Progenitor cell of endocrine pancreas (in vitro differentiated cells): ENCODE data around the gene TRAPPC2L. TPM values are rescaled to one million over a fixed set of nuclear protein-coding genes. Genes with fewer than 3 reads are reported as not detected.

ENCODE experiments used
- DNase-seq: peaks from one replicate; pipeline ENCODE4 v3.0.0; 2021; ENCODE audit warnings: low spot score; ENCODE audit not compliant: unreplicated experiment
- H3K27ac Mint-ChIP-seq: 2 replicates; pipeline ENCODE4 v1.8.0; 2021; ENCODE audit warnings: mild to moderate bottlenecking, moderate library complexity, mixed read lengths
- H3K27me3 Mint-ChIP-seq: 2 replicates; pipeline ENCODE4 v1.8.0; 2021; ENCODE audit warnings: mixed read lengths
- H3K36me3 Mint-ChIP-seq: 2 replicates; pipeline ENCODE4 v1.8.0; 2022; ENCODE audit warnings: mixed read lengths; ENCODE audit not compliant: insufficient read depth
- H3K4me1 Mint-ChIP-seq: 2 replicates; pipeline ENCODE4 v1.8.0; 2021; ENCODE audit warnings: low read depth, mixed read lengths
- H3K4me3 Mint-ChIP-seq: 2 replicates; pipeline ENCODE4 v1.8.0; 2021; ENCODE audit warnings: low read depth, mild to moderate bottlenecking, moderate library complexity, mixed read lengths
- H3K9me3 Mint-ChIP-seq: 2 replicates; pipeline ENCODE4 v1.8.0; 2021; ENCODE audit warnings: low read depth, mixed read lengths
- total RNA-seq: library from RNA; stranded (reverse); gene quantifications from 2 replicates; pipeline ENCODE4 v1.2.1, GENCODE V29; 2021
- TF ChIP-seq, protein P1 (sequence below): fragments of 200-600 bp; sonication (generic); IDR thresholded peaks from one replicate; pipeline ENCODE4 v1.5.0; 2021; ENCODE audit warnings: antibody characterized with exemption, mild to moderate bottlenecking; ENCODE audit not compliant: unreplicated experiment

Gene TRAPPC2L
- total RNA-seq, 1 donor from 2014 or later = 74.9 TPM

- no peaks in the 10 kb centered on the region for H3K9me3 Mint-ChIP-seq
- no peaks in the 10 kb centered on the region for H3K4me1 Mint-ChIP-seq
- H3K4me3 Mint-ChIP-seq = no peak overlapping the region
- TF ChIP-seq, protein P1, sequence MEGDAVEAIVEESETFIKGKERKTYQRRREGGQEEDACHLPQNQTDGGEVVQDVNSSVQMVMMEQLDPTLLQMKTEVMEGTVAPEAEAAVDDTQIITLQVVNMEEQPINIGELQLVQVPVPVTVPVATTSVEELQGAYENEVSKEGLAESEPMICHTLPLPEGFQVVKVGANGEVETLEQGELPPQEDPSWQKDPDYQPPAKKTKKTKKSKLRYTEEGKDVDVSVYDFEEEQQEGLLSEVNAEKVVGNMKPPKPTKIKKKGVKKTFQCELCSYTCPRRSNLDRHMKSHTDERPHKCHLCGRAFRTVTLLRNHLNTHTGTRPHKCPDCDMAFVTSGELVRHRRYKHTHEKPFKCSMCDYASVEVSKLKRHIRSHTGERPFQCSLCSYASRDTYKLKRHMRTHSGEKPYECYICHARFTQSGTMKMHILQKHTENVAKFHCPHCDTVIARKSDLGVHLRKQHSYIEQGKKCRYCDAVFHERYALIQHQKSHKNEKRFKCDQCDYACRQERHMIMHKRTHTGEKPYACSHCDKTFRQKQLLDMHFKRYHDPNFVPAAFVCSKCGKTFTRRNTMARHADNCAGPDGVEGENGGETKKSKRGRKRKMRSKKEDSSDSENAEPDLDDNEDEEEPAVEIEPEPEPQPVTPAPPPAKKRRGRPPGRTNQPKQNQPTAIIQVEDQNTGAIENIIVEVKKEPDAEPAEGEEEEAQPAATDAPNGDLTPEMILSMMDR = no peak
- DNase-seq = no peak
- no peaks in the 10 kb centered on the region for H3K36me3 Mint-ChIP-seq
- no peaks in the 10 kb centered on the region for H3K27me3 Mint-ChIP-seq
- H3K27ac Mint-ChIP-seq = no peak overlapping the region
These were observed 30.7 kb upstream of the TRAPPC2L start for GRCh38 chr16:88826070-88826840.

DNA sequence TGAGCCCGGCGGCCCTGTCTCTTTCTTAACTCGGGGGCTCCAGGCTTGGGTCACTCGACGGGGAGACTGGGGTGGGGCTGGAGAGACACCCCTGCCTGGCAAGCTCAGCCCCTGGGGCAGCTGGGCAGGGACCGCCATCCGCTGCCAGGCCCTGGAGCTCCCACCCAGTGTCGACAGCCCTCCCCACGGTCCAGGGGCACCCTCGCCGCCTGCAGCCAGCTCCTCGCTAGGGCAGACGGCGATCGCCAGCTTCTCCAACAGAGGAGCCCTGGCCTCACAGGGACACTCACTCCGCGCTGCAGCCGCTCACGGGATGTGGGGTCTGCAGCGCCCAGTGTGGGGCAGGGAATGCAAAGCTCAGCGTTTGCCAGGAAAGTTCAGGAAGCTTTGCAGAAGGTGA lies 29.2 kb upstream of the TRAPPC2L start:
- TF ChIP-seq, protein P1 = no peak
- H3K36me3 Mint-ChIP-seq = no peaks in the 10 kb centered on the region
- H3K9me3 Mint-ChIP-seq = no peaks in the 10 kb centered on the region
- H3K27me3 Mint-ChIP-seq = no peaks in the 10 kb centered on the region
- no peaks in the 10 kb centered on the region for H3K4me1 Mint-ChIP-seq
- H3K4me3 Mint-ChIP-seq = no peak overlapping the region
- H3K27ac Mint-ChIP-seq = no peak overlapping the region
- no peak for DNase-seq

- no peak for DNase-seq
- H3K27me3 Mint-ChIP-seq = no peaks in the 10 kb centered on the region
These were observed 28.2 kb upstream of the TRAPPC2L start for GRCh38 chr16:88828711-88829110.

GRCh38 chr16:88830258-88830657 lies 26.7 kb upstream of the TRAPPC2L start:
- no peaks in the 10 kb centered on the region for H3K4me1 Mint-ChIP-seq

More at GRCh38 chr16:88828711-88829110, 28.2 kb upstream of the TRAPPC2L start:
- Mint-ChIP-seq H3K4me3 (no peak overlapping the region), H3K36me3 (no peaks in the 10 kb centered on the region), H3K9me3 (no peaks in the 10 kb centered on the region), H3K27ac (no peak overlapping the region), H3K4me1 (no peaks in the 10 kb centered on the region)
- TF ChIP-seq, protein P1 = no peak

DNA sequence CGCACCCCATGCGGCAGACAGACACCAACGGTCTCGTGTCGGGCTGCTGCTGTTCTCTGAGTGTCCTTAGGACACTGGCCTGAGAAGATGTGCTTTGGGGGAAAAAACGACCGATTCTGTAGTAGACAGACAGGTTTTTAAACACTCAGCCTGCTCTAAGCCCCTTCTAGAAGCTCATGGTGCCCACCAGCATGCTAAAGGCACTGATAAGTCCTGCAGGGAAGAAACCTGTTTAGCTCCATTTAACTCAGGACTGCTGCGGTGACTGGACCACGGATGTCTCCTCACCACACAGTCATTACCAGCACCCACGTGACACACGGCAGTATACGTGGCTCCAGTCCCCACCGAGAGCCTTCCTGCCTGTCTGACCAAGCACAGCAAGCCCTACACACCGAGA lies 26.1 kb upstream of the TRAPPC2L start:
- H3K27me3 Mint-ChIP-seq = no peaks in the 10 kb centered on the region
- H3K27ac Mint-ChIP-seq = no peak overlapping the region
- no peak for DNase-seq
- no peaks in the 10 kb centered on the region for H3K4me1 Mint-ChIP-seq
- TF ChIP-seq, protein P1 = no peak
- no peaks in the 10 kb centered on the region for H3K36me3 Mint-ChIP-seq
- H3K4me3 Mint-ChIP-seq = no peak overlapping the region
- H3K9me3 Mint-ChIP-seq = no peaks in the 10 kb centered on the region

More at GRCh38 chr16:88830258-88830657, 26.7 kb upstream of the TRAPPC2L start:
- Mint-ChIP-seq H3K9me3 (no peaks in the 10 kb centered on the region), H3K27me3 (no peaks in the 10 kb centered on the region), H3K36me3 (no peaks in the 10 kb centered on the region), H3K4me3 (no peak overlapping the region), H3K27ac (no peak overlapping the region)
- TF ChIP-seq, protein P1 = no peak
- no peak for DNase-seq
